SH-SY5Y (cell line): Measurements from ENCODE around the gene PUS7.

Experiments used
- GATA2 ChIP-seq: IDR thresholded peaks from 2 replicates; pipeline ENCODE4 v1.6.1; 2011; ENCODE audit warnings: mild to moderate bottlenecking, low read depth, low read length
- GATA3 ChIP-seq: IDR thresholded peaks from 2 replicates; pipeline ENCODE4 v1.6.1; 2011; ENCODE audit warnings: low read depth, mild to moderate bottlenecking, low read length, moderate library complexity

GRCh38 chr7:105452085-105452484 is 70.0 kb downstream of the PUS7 start:
- TF ChIP-seq GATA2 = no peak
- TF ChIP-seq GATA3 = no peak
